ENCODE results near the gene CCL1. TPM values are rescaled to one million over a fixed set of nuclear protein-coding genes. Genes with fewer than 3 reads are reported as not detected.

The CCL1 gene
- total and polyA plus RNA-seq, 9 of the 15 experiments (the other 6 are each of a cell fraction or from before 2014, with no cell fraction given) = 0.45 TPM; not detected in 8

DNA sequence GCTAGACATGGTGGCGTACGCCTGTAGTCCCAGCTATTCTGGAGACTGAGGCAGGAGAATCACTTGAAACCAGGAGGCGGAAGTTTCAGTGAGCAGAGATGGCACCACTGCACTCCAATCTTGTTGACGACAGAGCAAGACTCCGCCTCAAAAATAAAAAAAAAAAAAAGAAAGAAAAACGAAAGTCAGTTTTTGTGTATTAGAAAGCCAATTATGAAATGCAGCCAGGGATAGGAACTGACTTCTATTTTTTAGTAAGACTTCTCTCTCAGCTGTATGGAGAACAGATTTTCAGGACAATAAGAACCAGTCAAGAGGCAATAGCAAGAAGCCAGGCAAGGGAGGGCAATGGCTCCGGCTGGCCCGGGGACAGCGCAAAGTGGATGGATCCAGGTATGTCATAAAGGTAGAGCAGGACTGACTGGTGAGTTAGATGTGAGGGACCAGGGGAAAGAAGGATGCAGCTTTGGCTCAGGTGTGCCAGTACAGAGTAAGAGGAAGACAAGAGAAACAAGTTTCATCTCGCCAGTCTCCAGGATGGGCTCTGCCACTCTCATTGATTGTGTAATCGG is 12.5 kb upstream of the CCL1 start:
- no peaks in the 10 kb centered on the region for H3K36me3 ChIP-seq (ENCODE audit: control insufficient read depth, insufficient read depth, low read length)
- DNase-seq (ENCODE audit: extremely low read depth in 1 of 4, low spot score in 3 of 4) = no peak
- no peak for FAIRE-seq
- no peak overlapping the region for H3K4me2 ChIP-seq (ENCODE audit: insufficient read depth, low read length)
- intact Hi-C loops (cut with micrococcal nuclease) (no loop called here), in situ Hi-C loops (cut with MboI) (no loop called here)
- H3K9ac ChIP-seq (ENCODE audit: insufficient read depth in 1 of 2, low read depth in 2 of 2, low read length in 2 of 2) = no peak overlapping the region
- no peaks in the 10 kb centered on the region for H3K79me2 ChIP-seq (ENCODE audit: control insufficient read depth, insufficient read depth, low read length)
- no peak overlapping the region for H2AFZ ChIP-seq (ENCODE audit: low read depth, low read length)
- ATAC-seq = no peak
- H3K27ac ChIP-seq (ENCODE audit: extremely low read depth, low read depth, low read length) = no peak overlapping the region
- no peak for TF ChIP-seq PRDM10 (IDR thresholded peaks at IDR 0.05; ENCODE audit: partially characterized antibody)
- no peak for TF ChIP-seq FOXA1 (IDR thresholded peaks at IDR 0.05; ENCODE audit: borderline replicate concordance)
- no peak for TF ChIP-seq HDAC2 (IDR thresholded peaks at IDR 0.05)
- TF ChIP-seq, protein P1, sequence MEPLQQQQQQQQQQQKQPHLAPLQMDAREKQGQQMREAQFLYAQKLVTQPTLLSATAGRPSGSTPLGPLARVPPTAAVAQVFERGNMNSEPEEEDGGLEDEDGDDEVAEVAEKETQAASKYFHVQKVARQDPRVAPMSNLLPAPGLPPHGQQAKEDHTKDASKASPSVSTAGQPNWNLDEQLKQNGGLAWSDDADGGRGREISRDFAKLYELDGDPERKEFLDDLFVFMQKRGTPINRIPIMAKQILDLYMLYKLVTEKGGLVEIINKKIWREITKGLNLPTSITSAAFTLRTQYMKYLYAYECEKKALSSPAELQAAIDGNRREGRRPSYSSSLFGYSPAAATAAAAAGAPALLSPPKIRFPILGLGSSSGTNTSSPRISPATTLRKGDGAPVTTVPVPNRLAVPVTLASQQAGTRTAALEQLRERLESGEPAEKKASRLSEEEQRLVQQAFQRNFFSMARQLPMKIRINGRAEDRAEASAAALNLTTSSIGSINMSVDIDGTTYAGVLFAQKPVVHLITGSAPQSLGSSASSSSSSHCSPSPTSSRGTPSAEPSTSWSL (CRISPR knock-in tag; IDR thresholded peaks at IDR 0.05; ENCODE audit: borderline replicate concordance) = no peak
- no peak for TF ChIP-seq MTA3 (IDR thresholded peaks at IDR 0.05; ENCODE audit: borderline replicate concordance)
- no peak for TF ChIP-seq LARP7 (IDR thresholded peaks at IDR 0.05)
- no peak for TF ChIP-seq XRCC3 (IDR thresholded peaks at IDR 0.05)
- no peak for TF ChIP-seq HDAC6 (IDR thresholded peaks at IDR 0.05; ENCODE audit: low read depth, low read length)
- no peak for TF ChIP-seq IRF9 (tag; IDR thresholded peaks at IDR 0.05)
- H3K4me3 ChIP-seq = no peak overlapping the region
- ChIA-PET POLR2A (interaction anchor here (1.0 kb wide), 1 partner anchor 22 kb away, joined by 4 read pairs; no protein-coding TSS in a partner anchor), CTCF (ENCODE audit: low intra/inter-chr PET ratio) (no interaction called here)
- no peaks in the 10 kb centered on the region for H3K9me1 ChIP-seq (ENCODE audit: control insufficient read depth, insufficient read depth, low read length)
- no peaks in the 10 kb centered on the region for H3K9me3 ChIP-seq (replicated peaks; ENCODE audit: control insufficient read depth, insufficient read depth, low read depth, low read length)
- H4K20me1 ChIP-seq (replicated peaks; ENCODE audit: control insufficient read depth, insufficient read depth, low read length) = no peaks in the 10 kb centered on the region
- H3K27me3 ChIP-seq (ENCODE audit: control insufficient read depth in 2 of 2, insufficient read depth in 2 of 2, low read length in 2 of 2) = no peaks in the 10 kb centered on the region
- H3K4me1 ChIP-seq (replicated peaks in 1 of 2; ENCODE audit: control insufficient read depth in 2 of 2, insufficient read depth in 2 of 2, low read length in 2 of 2) = peaks cover 0 to 10% of the 10 kb centered on the region in 2 experiments; a peak in 3 of 5 replicates
- 55% methylated on average over 11 of the region's 11 CpGs for WGBS (ENCODE audit: insufficient coverage, low coverage, missing lambda C conversion rate)
- no TSS peak for BruUV-seq (replicated peaks)

All from K562 (cell line).